ENCODE data around the gene HS6ST2.

HS6ST2 gene

DNA sequence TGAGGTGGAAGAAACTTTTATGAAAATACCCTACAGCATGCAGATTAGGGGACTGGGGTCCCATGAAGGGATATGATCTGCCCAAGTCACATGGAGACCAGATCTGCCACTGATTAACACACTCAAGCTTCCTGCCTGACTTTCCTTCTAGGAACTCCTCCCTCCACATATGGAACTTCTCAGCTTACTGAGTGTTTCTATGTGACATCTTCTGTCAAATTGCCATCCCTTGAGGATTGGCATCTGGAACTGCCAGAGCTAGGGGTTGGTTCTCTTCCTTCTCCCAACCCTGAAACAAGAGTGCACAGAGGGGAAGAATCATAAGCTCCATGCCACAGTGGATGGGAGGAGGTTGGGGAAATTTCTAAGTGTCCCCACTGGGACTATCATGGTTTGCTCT, 319.0 kb downstream of the HS6ST2 start:
- TF ChIP-seq, protein P1, sequence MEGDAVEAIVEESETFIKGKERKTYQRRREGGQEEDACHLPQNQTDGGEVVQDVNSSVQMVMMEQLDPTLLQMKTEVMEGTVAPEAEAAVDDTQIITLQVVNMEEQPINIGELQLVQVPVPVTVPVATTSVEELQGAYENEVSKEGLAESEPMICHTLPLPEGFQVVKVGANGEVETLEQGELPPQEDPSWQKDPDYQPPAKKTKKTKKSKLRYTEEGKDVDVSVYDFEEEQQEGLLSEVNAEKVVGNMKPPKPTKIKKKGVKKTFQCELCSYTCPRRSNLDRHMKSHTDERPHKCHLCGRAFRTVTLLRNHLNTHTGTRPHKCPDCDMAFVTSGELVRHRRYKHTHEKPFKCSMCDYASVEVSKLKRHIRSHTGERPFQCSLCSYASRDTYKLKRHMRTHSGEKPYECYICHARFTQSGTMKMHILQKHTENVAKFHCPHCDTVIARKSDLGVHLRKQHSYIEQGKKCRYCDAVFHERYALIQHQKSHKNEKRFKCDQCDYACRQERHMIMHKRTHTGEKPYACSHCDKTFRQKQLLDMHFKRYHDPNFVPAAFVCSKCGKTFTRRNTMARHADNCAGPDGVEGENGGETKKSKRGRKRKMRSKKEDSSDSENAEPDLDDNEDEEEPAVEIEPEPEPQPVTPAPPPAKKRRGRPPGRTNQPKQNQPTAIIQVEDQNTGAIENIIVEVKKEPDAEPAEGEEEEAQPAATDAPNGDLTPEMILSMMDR (IDR thresholded peaks at IDR 0.05; ENCODE audit: low read depth, low read length), result no peak
- H3K4me3 ChIP-seq (ENCODE audit: low read depth, low read length), result no peak overlapping the region

DNA sequence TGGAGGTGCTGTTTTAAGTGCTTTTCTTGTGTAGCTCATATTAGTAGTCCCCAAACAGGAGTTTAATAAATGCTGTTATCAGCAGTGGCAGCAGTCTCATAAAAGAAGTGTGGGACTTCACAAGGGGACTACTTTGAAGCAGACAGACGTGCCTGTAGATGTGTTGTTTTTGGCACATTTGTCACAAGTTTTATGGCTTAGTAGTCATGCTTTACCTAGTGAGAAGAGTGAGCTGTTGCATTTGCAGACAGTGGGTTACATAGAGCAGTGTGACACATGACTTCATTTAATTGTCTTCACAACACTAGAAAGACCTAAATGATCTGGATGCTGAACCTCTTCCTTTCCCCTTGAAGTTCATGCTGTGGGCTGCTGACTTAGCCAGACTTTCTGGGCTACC, 320.1 kb downstream of the HS6ST2 start:
- TF ChIP-seq, protein P1 (IDR thresholded peaks at IDR 0.05; ENCODE audit: low read depth, low read length), result no peak

DNA sequence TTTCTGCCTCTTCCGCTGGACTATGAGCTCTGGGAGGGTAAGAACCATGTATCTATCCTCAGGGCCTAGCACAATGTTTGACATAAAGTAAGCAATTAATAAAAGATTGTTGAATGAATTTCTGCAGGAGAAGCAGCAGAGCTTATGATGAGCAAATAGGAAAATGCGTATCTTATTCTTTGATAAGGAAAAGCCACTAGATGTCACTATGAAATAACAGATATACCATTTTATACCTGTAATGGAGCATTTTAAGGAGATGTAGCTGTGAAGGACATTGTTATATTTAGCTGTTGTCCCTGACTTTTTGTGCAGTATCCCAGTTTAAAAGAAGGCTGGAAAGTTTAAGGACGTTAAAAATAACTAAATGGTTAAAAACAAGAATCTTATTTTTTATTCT, 322.3 kb downstream of the HS6ST2 start:
- no peak overlapping the region for H3K4me3 ChIP-seq (ENCODE audit: low read depth, low read length)
- TF ChIP-seq, protein P1 (IDR thresholded peaks at IDR 0.05; ENCODE audit: low read depth, low read length), result no peak

More for the DNA sequence above, 320.1 kb downstream of the HS6ST2 start:
- no peak overlapping the region for H3K4me3 ChIP-seq (ENCODE audit: low read depth, low read length)

DNA sequence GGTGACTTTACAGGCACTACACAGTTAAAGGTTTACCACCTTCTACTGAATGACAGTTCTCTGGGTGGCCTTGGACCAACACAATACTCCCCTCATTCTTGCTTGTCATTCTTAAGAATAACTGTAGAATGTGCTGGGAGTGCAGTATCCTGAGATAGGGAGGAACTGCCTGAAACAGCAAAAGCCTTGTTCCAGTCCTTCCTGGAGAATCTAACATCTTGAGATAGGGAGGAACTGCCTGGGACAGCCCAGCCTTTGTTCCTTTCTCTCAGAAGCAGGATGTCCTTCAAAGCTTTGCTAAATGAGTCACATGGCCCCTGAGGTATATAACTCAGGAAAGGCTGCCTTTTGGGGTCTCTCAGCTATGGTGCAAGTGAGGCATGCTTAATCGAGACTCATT, 323.9 kb downstream of the HS6ST2 start:
- TF ChIP-seq, protein P1 (IDR thresholded peaks at IDR 0.05; ENCODE audit: low read depth, low read length), result no peak
- H3K4me3 ChIP-seq (ENCODE audit: low read depth, low read length), result no peak overlapping the region

DNA sequence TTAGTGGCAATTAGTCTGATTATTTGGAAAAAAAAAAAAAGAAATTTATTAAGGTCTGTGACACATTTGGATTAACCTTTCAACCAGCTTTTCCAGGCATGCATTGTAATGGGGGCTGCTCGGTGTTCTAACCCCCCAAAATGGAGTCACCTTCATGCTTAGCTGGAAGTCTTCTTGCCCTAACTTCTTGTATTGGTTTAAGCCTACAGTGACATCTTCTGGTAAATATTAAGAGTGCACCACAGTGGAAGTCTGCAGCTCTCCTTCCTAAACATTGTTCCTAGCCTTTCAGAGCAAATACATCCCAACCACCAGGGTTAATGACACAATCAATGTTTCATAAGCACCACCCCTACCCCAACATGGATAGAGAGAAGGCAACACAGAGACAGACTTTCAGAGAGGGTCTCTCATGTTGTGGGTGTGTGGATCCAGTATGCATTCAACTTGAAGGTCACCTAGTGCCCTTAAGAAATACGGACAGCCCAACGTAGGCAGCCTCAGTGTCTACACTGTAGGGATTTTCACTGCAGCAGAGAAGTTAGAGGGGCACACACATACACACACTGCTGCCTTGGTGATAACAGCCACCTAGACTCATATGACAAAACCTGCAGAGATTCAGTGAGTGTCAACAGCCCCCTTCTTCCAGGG, 326.7 kb downstream of the HS6ST2 start:
- no peak overlapping the region for H3K4me3 ChIP-seq (ENCODE audit: low read depth, low read length)
- TF ChIP-seq, protein P1 (IDR thresholded peaks at IDR 0.05; ENCODE audit: low read depth, low read length), result peak; percentile 21; the same call in 1 of the 2 replicates

DNA sequence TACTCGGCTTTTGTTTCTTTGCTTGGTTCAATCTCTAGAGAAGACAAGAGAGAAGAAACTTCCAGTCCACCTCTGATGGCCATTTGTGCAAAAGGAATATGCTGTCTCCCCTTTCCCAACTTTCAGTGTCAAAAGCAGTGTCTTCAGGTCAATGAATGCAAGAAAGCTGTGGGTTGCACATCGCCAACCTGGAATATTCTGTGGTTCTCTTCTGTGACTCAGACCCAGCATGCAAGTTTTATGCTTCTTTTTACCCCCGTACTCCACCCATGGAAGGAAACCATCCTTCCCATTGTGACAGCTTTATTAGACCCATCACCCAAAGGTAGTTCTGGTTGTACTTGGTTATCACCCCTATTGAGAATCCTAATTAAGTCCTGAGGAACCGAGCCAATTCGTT, 334.0 kb downstream of the HS6ST2 start:
- H3K4me3 ChIP-seq (ENCODE audit: low read depth, low read length), result no peak overlapping the region
- TF ChIP-seq, protein P1 (IDR thresholded peaks at IDR 0.05; ENCODE audit: low read depth, low read length), result no peak

DNA sequence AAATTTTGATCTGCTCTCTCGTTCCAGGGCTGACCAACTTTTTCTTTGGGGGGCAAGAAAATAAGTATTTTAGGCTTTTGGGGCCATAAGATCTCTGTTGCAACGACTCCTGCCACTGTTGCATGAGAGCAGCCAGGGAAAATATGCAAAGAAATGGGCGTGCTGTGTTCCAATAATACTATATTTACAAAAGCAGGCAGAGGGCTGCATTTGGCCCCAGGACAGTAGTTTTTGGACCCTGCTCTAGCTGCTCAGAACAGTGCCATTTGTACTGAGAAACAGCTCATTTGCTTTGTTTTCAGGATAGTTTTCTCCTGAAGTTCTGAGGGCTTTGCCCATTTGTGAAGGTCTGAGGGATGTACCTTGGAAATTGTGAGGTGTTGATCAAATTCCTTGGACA, 334.5 kb downstream of the HS6ST2 start:
- no peak overlapping the region for H3K4me3 ChIP-seq (ENCODE audit: low read depth, low read length)
- TF ChIP-seq, protein P1 (IDR thresholded peaks at IDR 0.05; ENCODE audit: low read depth, low read length), result no peak
